Activated CD4-positive, alpha-beta T cell treated with anti-CD3 and anti-CD28 coated beads for 48 hours (primary cell): ENCODE results near the gene GDAP2.
A peak's percentile ranks its signal among the peaks of the same experiment; 100 is the strongest.
"Not testable (repeated sequence)": the region's sequence is repeated elsewhere in the genome, so short reads cannot be mapped to it uniquely, and the experiment has no call there.

ENCODE experiments used
- DNase-seq: peaks from one replicate; pipeline ENCODE4 v3.0.0-alpha.2; 2020

GDAP2 gene

GRCh38 chr1:117899801-117900200, 29.6 kb downstream of the GDAP2 start:
- no peak for DNase-seq

GRCh38 chr1:117897551-117897950, 31.9 kb downstream of the GDAP2 start:
- DNase-seq, result no peak

- DNase-seq, result peak; percentile 78
Measured at GRCh38 chr1:117895482-117896114, 33.8 kb downstream of the GDAP2 start.

- DNase-seq, result no peak
Measured at GRCh38 chr1:117894078-117894477, 35.3 kb downstream of the GDAP2 start.

GRCh38 chr1:117892512-117892911, 36.9 kb downstream of the GDAP2 start:
- no peak for DNase-seq

- DNase-seq, result no peak
Measured at GRCh38 chr1:117890452-117890851, 39.0 kb downstream of the GDAP2 start.

- DNase-seq, result no peak
Measured at GRCh38 chr1:117886101-117886795, 43.2 kb downstream of the GDAP2 start.

- DNase-seq, result no peak
Measured at GRCh38 chr1:117883616-117884015, 45.8 kb downstream of the GDAP2 start.

GRCh38 chr1:117879284-117879683, 50.1 kb downstream of the GDAP2 start:
- DNase-seq, result no peak

- no peak for DNase-seq
Measured at GRCh38 chr1:117877823-117878222, 51.6 kb downstream of the GDAP2 start.

- DNase-seq, result no peak
Measured at GRCh38 chr1:117871013-117871412, 58.4 kb downstream of the GDAP2 start.

GRCh38 chr1:117861694-117862093, 67.7 kb downstream of the GDAP2 start:
- DNase-seq, result no peak

- no peak for DNase-seq
Measured at GRCh38 chr1:117860896-117861610, 68.4 kb downstream of the GDAP2 start.

- DNase-seq, result no peak
Measured at GRCh38 chr1:117859901-117860300, 69.5 kb downstream of the GDAP2 start.

GRCh38 chr1:117857418-117857817, 72.0 kb downstream of the GDAP2 start:
- DNase-seq, result no peak

GRCh38 chr1:117852853-117853553, 76.4 kb downstream of the GDAP2 start:
- no peak for DNase-seq

GRCh38 chr1:117851687-117852086, 77.7 kb downstream of the GDAP2 start:
- no peak for DNase-seq

- no peak for DNase-seq
Measured at GRCh38 chr1:117846674-117847425, 82.6 kb downstream of the GDAP2 start.

- not testable (repeated sequence) for DNase-seq
Measured at GRCh38 chr1:117844478-117844877, 84.9 kb downstream of the GDAP2 start.

- DNase-seq, result no peak
Measured at GRCh38 chr1:117843791-117844190, 85.6 kb downstream of the GDAP2 start.

- no peak for DNase-seq
Measured at GRCh38 chr1:117842408-117843170, 86.8 kb downstream of the GDAP2 start.

- DNase-seq, result no peak
Measured at GRCh38 chr1:117841117-117841650, 88.2 kb downstream of the GDAP2 start.
